Esophagus muscularis mucosa (tissue), 3 donors: ENCODE results near the gene EFHC1.

ENCODE experiments used
- EP300 ChIP-seq: sonication (generic); formaldehyde crosslinking; IDR thresholded peaks from one replicate; pipeline ENCODE4 v1.6.1; 2017; ENCODE audit warnings: antibody characterized with exemption
- TF ChIP-seq, protein P1 (sequence below), 3 experiments: fragments of 200-600 bp in 2 of 3; fragments of 450-650 bp in 1 of 3; sonication (generic) in 2 of 3; IDR thresholded peaks; one replicate each; pipeline ENCODE4 v1.5.1; 2017 to 2019; ENCODE audit warnings: antibody characterized with exemption in 3 of 3, mild to moderate bottlenecking in 2 of 3, moderate library complexity in 1 of 3

DNA sequence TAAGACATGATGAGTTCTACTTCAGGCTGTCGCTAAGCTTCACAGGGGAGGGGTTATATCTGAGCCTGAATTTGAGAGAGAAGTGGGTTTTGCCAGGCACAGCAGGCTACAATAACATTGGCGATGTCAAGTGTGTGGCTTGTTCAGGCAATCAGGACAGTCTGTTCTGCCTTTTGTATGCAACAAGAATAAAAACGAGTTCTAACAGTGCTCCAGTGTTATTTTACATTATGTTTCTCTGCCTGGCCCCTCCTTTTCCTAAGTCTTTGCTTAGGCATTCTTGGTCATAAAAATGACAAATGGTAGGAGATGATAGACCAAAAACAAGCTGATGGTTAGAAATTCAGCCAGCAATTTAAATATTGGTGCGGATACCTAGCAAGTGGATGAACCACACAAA is 31.4 kb upstream of the EFHC1 start:
- TF ChIP-seq EP300: no peak
- TF ChIP-seq, protein P1, sequence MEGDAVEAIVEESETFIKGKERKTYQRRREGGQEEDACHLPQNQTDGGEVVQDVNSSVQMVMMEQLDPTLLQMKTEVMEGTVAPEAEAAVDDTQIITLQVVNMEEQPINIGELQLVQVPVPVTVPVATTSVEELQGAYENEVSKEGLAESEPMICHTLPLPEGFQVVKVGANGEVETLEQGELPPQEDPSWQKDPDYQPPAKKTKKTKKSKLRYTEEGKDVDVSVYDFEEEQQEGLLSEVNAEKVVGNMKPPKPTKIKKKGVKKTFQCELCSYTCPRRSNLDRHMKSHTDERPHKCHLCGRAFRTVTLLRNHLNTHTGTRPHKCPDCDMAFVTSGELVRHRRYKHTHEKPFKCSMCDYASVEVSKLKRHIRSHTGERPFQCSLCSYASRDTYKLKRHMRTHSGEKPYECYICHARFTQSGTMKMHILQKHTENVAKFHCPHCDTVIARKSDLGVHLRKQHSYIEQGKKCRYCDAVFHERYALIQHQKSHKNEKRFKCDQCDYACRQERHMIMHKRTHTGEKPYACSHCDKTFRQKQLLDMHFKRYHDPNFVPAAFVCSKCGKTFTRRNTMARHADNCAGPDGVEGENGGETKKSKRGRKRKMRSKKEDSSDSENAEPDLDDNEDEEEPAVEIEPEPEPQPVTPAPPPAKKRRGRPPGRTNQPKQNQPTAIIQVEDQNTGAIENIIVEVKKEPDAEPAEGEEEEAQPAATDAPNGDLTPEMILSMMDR (IDR thresholded peaks at IDR 0.05): no peak
